Fibroblast of the aortic adventitia (primary cell): ENCODE measurements around the gene ZNF277. TPM values are rescaled to one million over a fixed set of nuclear protein-coding genes. Genes with fewer than 3 reads are reported as not detected.

ENCODE experiments used
- DNase-seq: peaks from one replicate; pipeline ENCODE4 v3.0.0-alpha.2; 2010; ENCODE audit warnings: low read depth
- H3K4me3 ChIP-seq: 2 replicates; pipeline ENCODE4 v1.5.1; 2011; ENCODE audit warnings: low read depth, mild to moderate bottlenecking, control low read depth, low read length, moderate library complexity
- total RNA-seq: library from RNA; depleted of rRNA; stranded (reverse); fragments of >200 nt; gene quantifications from 2 replicates; pipeline ENCODE4 v1.2.3, GENCODE V29; 2012; ENCODE audit warnings: low replicate concordance
- TF ChIP-seq, protein P1 (sequence below): IDR thresholded peaks from 2 replicates; pipeline ENCODE4 v1.5.1; 2011; ENCODE audit warnings: mild to moderate bottlenecking, low read length, control low read depth, inconsistent platforms; ENCODE audit not compliant: insufficient read depth

Gene ZNF277
- total RNA-seq, 1 donor: 41.4 TPM

DNA sequence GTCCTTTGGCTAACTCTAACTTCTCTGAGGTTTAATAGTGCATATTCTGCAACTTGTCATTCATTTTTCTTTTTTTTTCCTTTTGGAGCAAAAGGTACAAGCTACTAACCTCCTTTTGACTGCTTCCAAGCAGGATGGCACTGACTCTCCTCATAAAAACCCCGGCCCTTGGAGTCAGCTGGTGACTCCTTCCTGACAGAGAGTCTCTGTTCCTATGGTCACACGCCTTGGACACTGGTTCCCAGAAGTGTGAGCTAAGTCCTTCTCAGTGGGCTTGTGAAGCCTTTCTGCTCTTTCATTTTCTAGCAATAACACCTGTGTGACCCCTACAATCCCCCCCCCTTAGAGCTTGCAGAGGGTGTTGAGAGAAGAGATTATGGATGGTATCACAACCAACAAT, 22.0 kb upstream of the ZNF277 start:
- TF ChIP-seq, protein P1, sequence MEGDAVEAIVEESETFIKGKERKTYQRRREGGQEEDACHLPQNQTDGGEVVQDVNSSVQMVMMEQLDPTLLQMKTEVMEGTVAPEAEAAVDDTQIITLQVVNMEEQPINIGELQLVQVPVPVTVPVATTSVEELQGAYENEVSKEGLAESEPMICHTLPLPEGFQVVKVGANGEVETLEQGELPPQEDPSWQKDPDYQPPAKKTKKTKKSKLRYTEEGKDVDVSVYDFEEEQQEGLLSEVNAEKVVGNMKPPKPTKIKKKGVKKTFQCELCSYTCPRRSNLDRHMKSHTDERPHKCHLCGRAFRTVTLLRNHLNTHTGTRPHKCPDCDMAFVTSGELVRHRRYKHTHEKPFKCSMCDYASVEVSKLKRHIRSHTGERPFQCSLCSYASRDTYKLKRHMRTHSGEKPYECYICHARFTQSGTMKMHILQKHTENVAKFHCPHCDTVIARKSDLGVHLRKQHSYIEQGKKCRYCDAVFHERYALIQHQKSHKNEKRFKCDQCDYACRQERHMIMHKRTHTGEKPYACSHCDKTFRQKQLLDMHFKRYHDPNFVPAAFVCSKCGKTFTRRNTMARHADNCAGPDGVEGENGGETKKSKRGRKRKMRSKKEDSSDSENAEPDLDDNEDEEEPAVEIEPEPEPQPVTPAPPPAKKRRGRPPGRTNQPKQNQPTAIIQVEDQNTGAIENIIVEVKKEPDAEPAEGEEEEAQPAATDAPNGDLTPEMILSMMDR: no peak
- DNase-seq: no peak
- H3K4me3 ChIP-seq: no peak overlapping the region

DNA sequence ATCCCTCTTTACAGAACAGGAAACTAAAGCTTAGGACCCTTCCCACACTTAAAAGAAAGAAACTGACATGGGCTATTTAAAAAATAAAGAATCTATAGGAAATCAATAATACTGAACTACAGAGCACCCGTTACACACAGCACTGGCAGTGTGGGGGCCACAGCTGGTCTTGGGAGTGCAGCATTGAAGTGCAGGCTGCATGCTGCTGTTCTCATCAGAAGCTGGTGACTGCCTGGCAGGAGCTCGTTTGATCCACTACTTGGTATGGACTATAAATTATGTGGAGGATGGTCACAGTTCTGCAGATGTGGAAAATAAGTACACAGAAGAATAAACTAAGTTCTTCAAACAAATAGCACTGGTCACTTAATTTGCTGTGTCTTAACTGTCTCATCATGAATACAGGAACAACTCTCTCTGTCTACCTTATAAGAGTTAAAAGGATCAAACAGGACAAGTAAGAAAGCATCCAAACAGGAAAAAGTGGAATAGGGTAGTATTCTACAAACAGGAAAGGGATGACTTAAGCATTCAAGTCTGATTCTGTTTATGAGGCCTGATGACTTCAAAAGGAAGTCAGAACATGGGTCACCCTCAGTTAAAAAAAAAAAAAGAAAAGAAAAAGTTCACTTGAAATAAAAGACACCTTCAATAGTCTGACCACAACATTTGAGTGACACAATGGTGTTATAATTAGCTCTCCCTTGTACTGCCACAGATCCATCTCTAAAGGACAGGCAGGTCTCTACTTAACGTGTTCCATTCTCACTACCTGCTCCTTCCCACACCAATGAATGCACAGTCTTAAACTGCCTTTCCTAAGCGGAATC, 21.3 kb upstream of the ZNF277 start:
- TF ChIP-seq, protein P1: no peak
- DNase-seq: no peak

DNA sequence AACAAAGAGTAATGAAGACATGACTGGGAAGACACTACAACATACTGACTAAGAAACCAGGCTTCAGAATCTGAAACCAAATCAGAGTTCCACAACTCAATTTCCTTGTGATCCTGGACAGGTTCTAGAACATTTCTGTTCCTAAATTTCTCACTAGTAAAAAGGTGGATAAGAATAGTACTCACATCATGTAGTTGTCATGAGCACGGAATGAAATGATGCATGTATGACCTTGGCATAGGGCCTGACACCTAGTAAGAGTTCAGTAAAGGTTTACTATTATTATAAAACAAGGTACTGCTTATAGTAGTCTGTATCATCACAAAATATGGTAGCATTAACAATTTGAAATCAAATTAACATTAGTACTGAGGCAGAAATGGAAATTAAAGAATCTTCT, 20.2 kb upstream of the ZNF277 start:
- DNase-seq: no peak
- H3K4me3 ChIP-seq: no peak overlapping the region
- TF ChIP-seq, protein P1: no peak

More for the DNA sequence above, 21.3 kb upstream of the ZNF277 start:
- H3K4me3 ChIP-seq: no peak overlapping the region

DNA sequence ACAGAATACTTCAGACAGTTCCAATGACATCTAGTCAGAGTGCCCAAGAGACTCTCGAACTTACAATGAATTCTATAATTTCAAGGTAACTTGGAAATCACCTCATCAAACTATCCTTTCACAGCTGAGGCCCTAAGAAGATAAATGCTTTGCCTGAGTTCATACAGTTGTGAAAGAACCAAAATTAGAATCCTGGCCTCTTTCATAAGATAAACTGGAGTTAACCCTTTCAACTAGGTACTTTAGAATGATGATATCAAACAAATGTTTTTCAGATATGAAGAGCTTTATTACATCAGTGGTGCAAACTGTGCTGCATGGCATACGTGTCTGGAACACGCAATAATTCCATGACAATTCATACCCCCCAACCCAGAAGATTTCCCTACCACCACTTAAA, 18.2 kb upstream of the ZNF277 start:
- TF ChIP-seq, protein P1: no peak
- DNase-seq: no peak
- H3K4me3 ChIP-seq: no peak overlapping the region

DNA sequence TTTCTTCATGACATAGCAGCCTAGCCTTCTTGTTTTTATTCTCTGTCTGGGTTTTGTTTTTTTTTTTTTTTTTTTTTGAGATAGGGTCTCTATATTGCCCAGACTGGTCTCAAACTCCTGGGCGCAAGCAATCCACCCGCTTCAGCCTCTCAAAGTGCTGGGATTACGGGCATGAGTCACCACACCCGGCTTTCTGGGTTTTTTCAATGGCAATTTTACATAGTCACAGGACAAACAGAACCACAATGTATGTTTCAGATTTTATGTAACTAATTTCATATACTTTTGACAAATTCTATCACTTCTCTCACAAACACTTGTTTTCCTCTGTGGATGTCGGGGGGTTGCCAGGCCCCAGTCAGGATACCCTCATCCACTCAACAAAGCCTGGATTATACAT, 16.8 kb upstream of the ZNF277 start:
- DNase-seq: no peak
- H3K4me3 ChIP-seq: no peak overlapping the region
- TF ChIP-seq, protein P1: no peak

DNA sequence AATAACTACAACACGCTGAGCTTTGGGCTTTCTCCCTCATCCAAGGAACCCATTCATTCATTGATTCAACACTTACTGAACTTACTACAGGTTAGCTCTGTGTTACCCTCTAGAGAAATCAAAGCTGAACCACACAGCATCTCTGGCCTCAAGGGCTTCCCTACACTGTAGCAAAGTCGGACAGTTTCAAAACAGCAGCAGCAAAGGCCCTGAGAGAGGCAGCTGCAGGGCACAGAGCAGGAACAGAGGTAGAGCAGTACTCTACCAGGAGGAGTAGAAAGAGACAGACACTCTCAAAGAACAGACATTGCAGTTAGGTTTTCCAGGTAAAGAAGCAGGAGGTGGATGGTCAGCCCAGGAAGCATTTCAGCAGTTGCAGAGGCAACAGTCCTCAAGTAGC, 16.4 kb upstream of the ZNF277 start:
- H3K4me3 ChIP-seq: no peak overlapping the region
- TF ChIP-seq, protein P1: no peak

More for the DNA sequence above, 16.4 kb upstream of the ZNF277 start:
- no peak for DNase-seq
